Measurements from ENCODE around the gene ZNF653.

The ZNF653 gene

DNA sequence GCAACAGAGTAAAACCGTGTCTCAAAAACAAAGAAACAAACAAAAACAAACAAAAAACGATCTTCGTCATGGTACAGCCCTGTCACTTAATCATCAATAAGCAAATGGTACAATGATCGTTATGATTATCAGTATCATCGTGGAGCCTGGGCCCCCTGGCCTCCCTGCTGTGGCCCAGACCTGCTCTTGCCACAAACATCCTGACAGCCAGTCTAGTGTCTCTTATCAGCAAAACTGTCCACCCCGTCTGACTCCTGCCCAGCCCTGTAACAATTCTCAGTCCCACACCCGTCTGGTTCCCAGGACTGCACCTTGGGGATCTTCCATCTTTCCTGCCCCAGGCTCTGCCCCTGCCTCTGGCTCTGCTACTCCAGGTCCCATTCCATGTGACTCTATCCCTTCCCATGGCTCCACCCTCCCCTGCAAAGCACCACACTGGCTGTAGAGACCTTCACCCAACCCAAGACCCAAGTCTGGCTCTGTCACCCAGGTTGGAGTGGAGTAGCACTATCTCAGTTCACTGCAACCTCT lies 5.7 kb downstream of the ZNF653 start:
- no peak for DNase-seq (ENCODE audit: low read depth)
- no peak overlapping the region for H3K4me3 ChIP-seq (ENCODE audit: low read depth, low read length)
- TF ChIP-seq CTCF (conservative IDR thresholded peaks at IDR 0.05; ENCODE audit: low read depth, low read length), result no peak

DNA sequence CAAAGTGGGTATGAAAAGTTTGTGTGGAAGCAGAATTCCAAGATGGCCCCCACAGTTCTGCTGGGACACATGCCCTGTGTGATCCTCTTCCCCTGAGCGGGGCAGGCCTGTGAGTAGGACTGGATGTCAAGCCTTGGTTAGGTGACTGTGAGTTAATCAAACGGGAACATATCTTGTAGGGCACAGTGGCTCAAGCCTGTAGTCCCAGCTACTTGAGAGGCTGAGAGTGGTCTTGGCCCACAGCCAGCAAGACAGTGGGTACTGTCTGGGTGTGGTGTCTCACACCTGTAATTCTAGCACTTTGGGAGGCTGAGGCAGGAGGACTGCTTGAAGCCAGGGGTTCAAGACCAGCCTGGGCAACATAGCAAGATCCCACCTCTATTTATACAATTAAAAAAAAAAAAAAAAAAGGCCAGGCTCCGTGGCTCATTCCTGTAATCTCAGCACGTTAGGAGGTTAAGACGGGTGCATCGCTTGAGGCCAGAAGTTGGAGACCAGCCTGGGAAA lies 6.4 kb downstream of the ZNF653 start:
- no peak overlapping the region for H3K4me3 ChIP-seq (ENCODE audit: low read depth, low read length)
- DNase-seq (ENCODE audit: low read depth), result no peak
- no peak for TF ChIP-seq CTCF (conservative IDR thresholded peaks at IDR 0.05; ENCODE audit: low read depth, low read length)

DNA sequence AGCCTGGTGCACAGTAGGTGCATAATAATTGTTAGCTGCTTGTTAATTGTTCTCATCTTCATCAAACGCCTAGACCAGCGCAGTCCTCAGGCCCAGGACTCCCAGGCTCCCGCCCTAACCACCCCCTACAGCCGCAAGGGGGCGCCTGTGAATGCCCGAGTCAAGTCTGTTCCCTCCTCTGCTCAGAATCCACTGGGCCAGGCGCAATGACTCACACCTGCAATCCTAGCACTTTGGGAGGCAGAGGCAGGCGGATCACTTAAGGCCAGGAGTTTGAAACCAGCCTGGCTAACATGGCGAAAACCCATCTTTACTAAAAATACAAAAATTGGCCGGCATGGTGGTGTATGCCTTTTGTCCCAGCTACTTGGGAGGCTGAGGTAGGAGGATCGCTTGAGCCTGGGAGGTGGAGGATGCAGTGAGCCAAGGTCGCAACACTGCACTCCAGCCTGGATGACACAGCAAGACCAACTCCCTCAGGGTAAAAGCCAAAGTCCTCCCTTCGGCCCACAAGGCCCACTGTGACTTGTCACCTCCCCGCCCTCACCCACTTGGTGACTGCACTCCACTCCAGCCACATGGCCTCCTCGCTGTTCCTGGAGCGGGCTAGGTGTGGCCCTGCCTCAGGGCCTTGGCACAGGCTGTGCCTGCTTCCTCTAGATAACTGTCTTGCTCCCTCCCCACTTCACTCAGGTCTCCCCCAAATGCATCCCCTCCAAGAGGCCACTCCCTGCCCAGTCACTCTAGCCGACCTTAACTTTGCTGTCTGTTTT lies 9.1 kb downstream of the ZNF653 start:
- TF ChIP-seq CTCF (conservative IDR thresholded peaks at IDR 0.05; ENCODE audit: low read depth, low read length), result peak; percentile 83
- DNase-seq (ENCODE audit: low read depth), result peak; percentile 90
- H3K4me3 ChIP-seq (ENCODE audit: low read depth, low read length), result no peak overlapping the region

GRCh38 chr19:11495885-11496284 lies 9.8 kb downstream of the ZNF653 start:
- no peak for DNase-seq (ENCODE audit: low read depth)
- no peak overlapping the region for H3K4me3 ChIP-seq (ENCODE audit: low read depth, low read length)
- no peak for TF ChIP-seq CTCF (conservative IDR thresholded peaks at IDR 0.05; ENCODE audit: low read depth, low read length)

DNA sequence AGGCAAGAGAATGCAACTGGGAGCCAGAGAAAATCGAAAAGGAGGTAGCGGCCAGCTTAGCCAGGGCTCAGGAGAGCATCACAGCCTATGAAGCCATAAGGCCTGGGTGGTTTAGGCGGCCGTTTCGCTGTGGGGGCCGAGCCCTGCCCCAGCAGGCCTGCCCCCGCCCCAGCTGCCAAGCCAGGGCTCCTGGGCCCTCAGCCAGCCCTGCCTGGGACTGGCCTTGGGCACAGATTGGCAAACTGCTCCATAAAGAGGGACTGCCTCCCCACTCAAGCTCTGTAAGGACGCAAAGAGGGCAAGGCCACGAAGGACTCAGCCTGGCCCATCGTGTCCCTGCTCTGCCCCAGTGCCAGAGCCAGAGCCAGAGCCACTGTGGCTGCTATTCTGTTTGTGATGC lies 10.2 kb downstream of the ZNF653 start:
- no peak for TF ChIP-seq CTCF (conservative IDR thresholded peaks at IDR 0.05; ENCODE audit: low read depth, low read length)
- DNase-seq (ENCODE audit: low read depth), result no peak
- no peak overlapping the region for H3K4me3 ChIP-seq (ENCODE audit: low read depth, low read length)

DNA sequence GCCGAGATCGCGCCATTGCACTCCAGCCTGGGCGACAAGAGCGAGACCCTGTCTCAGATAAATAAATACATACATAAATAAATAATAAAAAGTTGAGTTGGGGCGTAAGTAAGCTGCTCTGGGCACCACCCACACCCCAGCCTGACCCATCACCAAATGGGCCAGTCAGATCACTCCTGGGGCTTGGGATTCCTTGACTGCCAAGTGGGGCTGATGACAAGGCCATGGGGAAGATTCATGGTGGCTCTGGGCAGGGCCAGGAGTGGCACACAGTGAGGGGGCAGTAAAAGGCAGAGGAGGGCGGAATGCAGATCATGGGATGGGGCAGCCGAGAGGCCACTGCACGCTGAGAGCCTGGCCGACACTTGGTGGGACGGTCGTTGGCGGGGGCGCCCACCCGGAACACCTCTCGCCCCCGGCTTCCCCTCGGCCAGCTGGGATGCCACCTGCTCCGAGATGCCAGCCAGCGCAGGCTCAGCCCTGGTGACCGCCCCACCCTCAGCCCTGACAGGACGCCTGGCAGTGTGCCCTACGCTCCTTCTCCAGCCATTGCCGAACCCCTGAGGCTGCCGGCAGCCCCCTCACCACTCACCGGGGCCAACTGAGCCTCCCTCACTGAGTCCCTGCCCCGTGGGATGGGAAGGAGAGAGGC lies 10.9 kb downstream of the ZNF653 start:
- DNase-seq (ENCODE audit: low read depth), result no peak

More for the DNA sequence above, 10.9 kb downstream of the ZNF653 start:
- no peak overlapping the region for H3K4me3 ChIP-seq (ENCODE audit: low read depth, low read length)
- TF ChIP-seq CTCF (conservative IDR thresholded peaks at IDR 0.05; ENCODE audit: low read depth, low read length), result no peak

Data from choroid plexus epithelial cell (primary cell).